ENCODE results near the gene ADGRL2.

ADGRL2 gene

GRCh38 chr1:81899214-81899821 is 98.6 kb downstream of the ADGRL2 start:
- Histone ChIP-seq H3K36me3 (ENCODE audit: control insufficient read depth, insufficient read depth, low read length) (no peaks in the 10 kb centered on the region), H3K27me3 (ENCODE audit: control insufficient read depth, insufficient read depth, low read length) (no peaks in the 10 kb centered on the region), H3K4me3 (ENCODE audit: low read length) (no peak overlapping the region), H3K9ac (ENCODE audit: low read length) (no peak overlapping the region), H3K27ac (ENCODE audit: low read depth, low read length) (no peak overlapping the region), H3K4me1 (ENCODE audit: control insufficient read depth, insufficient read depth, low read length) (peaks cover 2% of the 10 kb centered on the region)

GRCh38 chr1:81907575-81907974 is 106.8 kb downstream of the ADGRL2 start:
- Histone ChIP-seq H3K36me3 (ENCODE audit: control insufficient read depth, insufficient read depth, low read length) (no peaks in the 10 kb centered on the region), H3K9ac (ENCODE audit: low read length) (no peak overlapping the region), H3K27ac (ENCODE audit: low read depth, low read length) (no peak overlapping the region), H3K4me1 (ENCODE audit: control insufficient read depth, insufficient read depth, low read length) (no peaks in the 10 kb centered on the region), H3K27me3 (ENCODE audit: control insufficient read depth, insufficient read depth, low read length) (no peaks in the 10 kb centered on the region), H3K4me3 (ENCODE audit: low read length) (no peak overlapping the region)

GRCh38 chr1:81912383-81912782 is 111.6 kb downstream of the ADGRL2 start:
- Histone ChIP-seq H3K27ac (ENCODE audit: low read depth, low read length) (no peak overlapping the region), H3K36me3 (ENCODE audit: control insufficient read depth, insufficient read depth, low read length) (no peaks in the 10 kb centered on the region), H3K4me3 (ENCODE audit: low read length) (no peak overlapping the region), H3K9ac (ENCODE audit: low read length) (no peak overlapping the region), H3K27me3 (ENCODE audit: control insufficient read depth, insufficient read depth, low read length) (no peaks in the 10 kb centered on the region), H3K4me1 (ENCODE audit: control insufficient read depth, insufficient read depth, low read length) (no peaks in the 10 kb centered on the region)

- Histone ChIP-seq H3K9ac (ENCODE audit: low read length) (no peak overlapping the region), H3K36me3 (ENCODE audit: control insufficient read depth, insufficient read depth, low read length) (no peaks in the 10 kb centered on the region), H3K27ac (ENCODE audit: low read depth, low read length) (no peak overlapping the region), H3K27me3 (ENCODE audit: control insufficient read depth, insufficient read depth, low read length) (no peaks in the 10 kb centered on the region), H3K4me3 (ENCODE audit: low read length) (no peak overlapping the region), H3K4me1 (ENCODE audit: control insufficient read depth, insufficient read depth, low read length) (no peaks in the 10 kb centered on the region)
Measured at GRCh38 chr1:81915937-81916336, 115.2 kb downstream of the ADGRL2 start.

- Histone ChIP-seq H3K4me3 (ENCODE audit: low read length) (no peak overlapping the region), H3K4me1 (ENCODE audit: control insufficient read depth, insufficient read depth, low read length) (no peaks in the 10 kb centered on the region), H3K9ac (ENCODE audit: low read length) (no peak overlapping the region), H3K36me3 (ENCODE audit: control insufficient read depth, insufficient read depth, low read length) (no peaks in the 10 kb centered on the region), H3K27ac (ENCODE audit: low read depth, low read length) (no peak overlapping the region), H3K27me3 (ENCODE audit: control insufficient read depth, insufficient read depth, low read length) (no peaks in the 10 kb centered on the region)
Measured at GRCh38 chr1:81920245-81920740, 119.6 kb downstream of the ADGRL2 start.

GRCh38 chr1:81920886-81921285 is 120.2 kb downstream of the ADGRL2 start:
- no peak overlapping the region for H3K27ac ChIP-seq (ENCODE audit: low read depth, low read length)
- H3K9ac ChIP-seq (ENCODE audit: low read length) = no peak overlapping the region
- H3K4me1 ChIP-seq (ENCODE audit: control insufficient read depth, insufficient read depth, low read length) = no peaks in the 10 kb centered on the region
- H3K4me3 ChIP-seq (ENCODE audit: low read length) = no peak overlapping the region
- H3K36me3 ChIP-seq (ENCODE audit: control insufficient read depth, insufficient read depth, low read length) = no peaks in the 10 kb centered on the region
- H3K27me3 ChIP-seq (ENCODE audit: control insufficient read depth, insufficient read depth, low read length) = no peaks in the 10 kb centered on the region

- Histone ChIP-seq H3K4me3 (ENCODE audit: low read length) (no peak overlapping the region), H3K4me1 (ENCODE audit: control insufficient read depth, insufficient read depth, low read length) (no peaks in the 10 kb centered on the region), H3K36me3 (ENCODE audit: control insufficient read depth, insufficient read depth, low read length) (no peaks in the 10 kb centered on the region)
Measured at GRCh38 chr1:81921344-81921743, 120.6 kb downstream of the ADGRL2 start.

GRCh38 chr1:81921851-81922462 is 121.2 kb downstream of the ADGRL2 start:
- Histone ChIP-seq H3K27ac (ENCODE audit: low read depth, low read length) (no peak overlapping the region), H3K4me3 (ENCODE audit: low read length) (no peak overlapping the region), H3K36me3 (ENCODE audit: control insufficient read depth, insufficient read depth, low read length) (no peaks in the 10 kb centered on the region), H3K4me1 (ENCODE audit: control insufficient read depth, insufficient read depth, low read length) (peaks cover 2% of the 10 kb centered on the region), H3K9ac (ENCODE audit: low read length) (no peak overlapping the region), H3K27me3 (ENCODE audit: control insufficient read depth, insufficient read depth, low read length) (no peaks in the 10 kb centered on the region)

More at GRCh38 chr1:81921344-81921743, 120.6 kb downstream of the ADGRL2 start:
- no peak overlapping the region for H3K27ac ChIP-seq (ENCODE audit: low read depth, low read length)
- no peak overlapping the region for H3K9ac ChIP-seq (ENCODE audit: low read length)
- H3K27me3 ChIP-seq (ENCODE audit: control insufficient read depth, insufficient read depth, low read length) = no peaks in the 10 kb centered on the region

GRCh38 chr1:81922955-81923354 is 122.2 kb downstream of the ADGRL2 start:
- no peak overlapping the region for H3K9ac ChIP-seq (ENCODE audit: low read length)
- no peaks in the 10 kb centered on the region for H3K27me3 ChIP-seq (ENCODE audit: control insufficient read depth, insufficient read depth, low read length)
- H3K27ac ChIP-seq (ENCODE audit: low read depth, low read length) = no peak overlapping the region
- H3K36me3 ChIP-seq (ENCODE audit: control insufficient read depth, insufficient read depth, low read length) = no peaks in the 10 kb centered on the region
- no peak overlapping the region for H3K4me3 ChIP-seq (ENCODE audit: low read length)
- H3K4me1 ChIP-seq (ENCODE audit: control insufficient read depth, insufficient read depth, low read length) = peaks cover 2% of the 10 kb centered on the region

- no peaks in the 10 kb centered on the region for H3K27me3 ChIP-seq (ENCODE audit: control insufficient read depth, insufficient read depth, low read length)
- H3K36me3 ChIP-seq (ENCODE audit: control insufficient read depth, insufficient read depth, low read length) = no peaks in the 10 kb centered on the region
- peaks cover 2% of the 10 kb centered on the region for H3K4me1 ChIP-seq (ENCODE audit: control insufficient read depth, insufficient read depth, low read length)
- no peak overlapping the region for H3K4me3 ChIP-seq (ENCODE audit: low read length)
- H3K9ac ChIP-seq (ENCODE audit: low read length) = no peak overlapping the region
- no peak overlapping the region for H3K27ac ChIP-seq (ENCODE audit: low read depth, low read length)
Measured at GRCh38 chr1:81929106-81929505, 128.4 kb downstream of the ADGRL2 start.

GRCh38 chr1:81936853-81937252 is 136.1 kb downstream of the ADGRL2 start:
- no peak overlapping the region for H3K27ac ChIP-seq (ENCODE audit: low read depth, low read length)
- no peak overlapping the region for H3K4me3 ChIP-seq (ENCODE audit: low read length)

GRCh38 chr1:81937791-81938450 is 137.2 kb downstream of the ADGRL2 start:
- H3K27me3 ChIP-seq (ENCODE audit: control insufficient read depth, insufficient read depth, low read length) = no peaks in the 10 kb centered on the region
- H3K27ac ChIP-seq (ENCODE audit: low read depth, low read length) = no peak overlapping the region
- H3K9ac ChIP-seq (ENCODE audit: low read length) = no peak overlapping the region
- H3K4me3 ChIP-seq (ENCODE audit: low read length) = no peak overlapping the region
- H3K36me3 ChIP-seq (ENCODE audit: control insufficient read depth, insufficient read depth, low read length) = no peaks in the 10 kb centered on the region
- no peaks in the 10 kb centered on the region for H3K4me1 ChIP-seq (ENCODE audit: control insufficient read depth, insufficient read depth, low read length)

More at GRCh38 chr1:81936853-81937252, 136.1 kb downstream of the ADGRL2 start:
- Histone ChIP-seq H3K4me1 (ENCODE audit: control insufficient read depth, insufficient read depth, low read length) (no peaks in the 10 kb centered on the region), H3K36me3 (ENCODE audit: control insufficient read depth, insufficient read depth, low read length) (no peaks in the 10 kb centered on the region), H3K9ac (ENCODE audit: low read length) (no peak overlapping the region), H3K27me3 (ENCODE audit: control insufficient read depth, insufficient read depth, low read length) (no peaks in the 10 kb centered on the region)

Data from rectal smooth muscle tissue (tissue), 1 donor.